Measurements from ENCODE around the gene SYNJ2. TPM values are rescaled to one million over a fixed set of nuclear protein-coding genes. Genes with fewer than 3 reads are reported as not detected.
"Not testable (repeated sequence)": the region's sequence is repeated elsewhere in the genome, so short reads cannot be mapped to it uniquely, and the experiment has no call there.

The SYNJ2 gene, protein sequence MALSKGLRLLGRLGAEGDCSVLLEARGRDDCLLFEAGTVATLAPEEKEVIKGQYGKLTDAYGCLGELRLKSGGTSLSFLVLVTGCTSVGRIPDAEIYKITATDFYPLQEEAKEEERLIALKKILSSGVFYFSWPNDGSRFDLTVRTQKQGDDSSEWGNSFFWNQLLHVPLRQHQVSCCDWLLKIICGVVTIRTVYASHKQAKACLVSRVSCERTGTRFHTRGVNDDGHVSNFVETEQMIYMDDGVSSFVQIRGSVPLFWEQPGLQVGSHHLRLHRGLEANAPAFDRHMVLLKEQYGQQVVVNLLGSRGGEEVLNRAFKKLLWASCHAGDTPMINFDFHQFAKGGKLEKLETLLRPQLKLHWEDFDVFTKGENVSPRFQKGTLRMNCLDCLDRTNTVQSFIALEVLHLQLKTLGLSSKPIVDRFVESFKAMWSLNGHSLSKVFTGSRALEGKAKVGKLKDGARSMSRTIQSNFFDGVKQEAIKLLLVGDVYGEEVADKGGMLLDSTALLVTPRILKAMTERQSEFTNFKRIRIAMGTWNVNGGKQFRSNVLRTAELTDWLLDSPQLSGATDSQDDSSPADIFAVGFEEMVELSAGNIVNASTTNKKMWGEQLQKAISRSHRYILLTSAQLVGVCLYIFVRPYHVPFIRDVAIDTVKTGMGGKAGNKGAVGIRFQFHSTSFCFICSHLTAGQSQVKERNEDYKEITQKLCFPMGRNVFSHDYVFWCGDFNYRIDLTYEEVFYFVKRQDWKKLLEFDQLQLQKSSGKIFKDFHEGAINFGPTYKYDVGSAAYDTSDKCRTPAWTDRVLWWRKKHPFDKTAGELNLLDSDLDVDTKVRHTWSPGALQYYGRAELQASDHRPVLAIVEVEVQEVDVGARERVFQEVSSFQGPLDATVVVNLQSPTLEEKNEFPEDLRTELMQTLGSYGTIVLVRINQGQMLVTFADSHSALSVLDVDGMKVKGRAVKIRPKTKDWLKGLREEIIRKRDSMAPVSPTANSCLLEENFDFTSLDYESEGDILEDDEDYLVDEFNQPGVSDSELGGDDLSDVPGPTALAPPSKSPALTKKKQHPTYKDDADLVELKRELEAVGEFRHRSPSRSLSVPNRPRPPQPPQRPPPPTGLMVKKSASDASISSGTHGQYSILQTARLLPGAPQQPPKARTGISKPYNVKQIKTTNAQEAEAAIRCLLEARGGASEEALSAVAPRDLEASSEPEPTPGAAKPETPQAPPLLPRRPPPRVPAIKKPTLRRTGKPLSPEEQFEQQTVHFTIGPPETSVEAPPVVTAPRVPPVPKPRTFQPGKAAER (N-terminal part only)
- total RNA-seq: 23.6 TPM

DNA sequence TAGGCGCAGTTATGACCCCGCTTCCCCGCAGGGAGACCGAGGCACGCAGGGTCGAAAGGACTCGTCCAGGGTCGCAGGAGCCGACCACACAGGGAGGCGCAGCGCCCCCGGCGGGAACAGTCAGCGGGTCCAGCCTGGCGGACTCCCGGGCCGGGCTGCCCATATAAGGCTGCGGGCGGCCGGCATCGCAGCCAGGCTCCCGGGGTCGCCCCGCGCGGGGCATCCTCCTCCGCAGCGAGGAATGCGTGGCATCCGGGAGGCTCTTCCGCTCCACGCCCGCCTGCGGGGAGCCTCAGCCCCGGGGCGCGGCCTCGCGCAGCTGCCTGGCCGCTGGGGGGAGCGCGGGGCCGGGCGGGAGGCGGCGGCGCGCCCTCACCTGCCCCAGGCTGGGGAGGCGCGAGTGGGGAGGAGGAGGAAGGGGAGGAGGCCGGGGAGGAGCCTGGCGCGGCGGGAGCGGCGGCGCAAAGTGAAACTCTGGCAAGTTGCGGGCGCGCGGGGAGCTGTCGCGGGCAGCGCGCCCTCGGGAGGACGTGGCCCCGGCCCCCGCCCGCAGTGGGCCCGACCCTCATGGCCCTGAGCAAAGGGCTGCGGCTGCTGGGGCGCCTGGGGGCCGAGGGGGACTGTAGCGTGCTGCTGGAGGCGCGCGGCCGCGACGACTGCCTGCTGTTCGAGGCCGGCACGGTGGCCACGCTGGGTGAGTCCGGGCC, at the start of gene SYNJ2:
Gene SYNJ2 (plus strand): TSS at position 469 of the 707 bp plus-strand sequence. CDS start 99 bp downstream, at position 568.
- peak; percentile 86 for DNase-seq (ENCODE audit: low spot score)

GRCh38 chr6:157935786-157936185, 45.9 kb upstream of the SYNJ2 start:
- no peak for DNase-seq (ENCODE audit: low spot score)

- no peak for DNase-seq (ENCODE audit: low spot score)
Observed at GRCh38 chr6:157937318-157937717, 44.3 kb upstream of the SYNJ2 start.

- DNase-seq (ENCODE audit: low spot score): no peak
Observed at GRCh38 chr6:157937916-157938315, 43.7 kb upstream of the SYNJ2 start.

DNA sequence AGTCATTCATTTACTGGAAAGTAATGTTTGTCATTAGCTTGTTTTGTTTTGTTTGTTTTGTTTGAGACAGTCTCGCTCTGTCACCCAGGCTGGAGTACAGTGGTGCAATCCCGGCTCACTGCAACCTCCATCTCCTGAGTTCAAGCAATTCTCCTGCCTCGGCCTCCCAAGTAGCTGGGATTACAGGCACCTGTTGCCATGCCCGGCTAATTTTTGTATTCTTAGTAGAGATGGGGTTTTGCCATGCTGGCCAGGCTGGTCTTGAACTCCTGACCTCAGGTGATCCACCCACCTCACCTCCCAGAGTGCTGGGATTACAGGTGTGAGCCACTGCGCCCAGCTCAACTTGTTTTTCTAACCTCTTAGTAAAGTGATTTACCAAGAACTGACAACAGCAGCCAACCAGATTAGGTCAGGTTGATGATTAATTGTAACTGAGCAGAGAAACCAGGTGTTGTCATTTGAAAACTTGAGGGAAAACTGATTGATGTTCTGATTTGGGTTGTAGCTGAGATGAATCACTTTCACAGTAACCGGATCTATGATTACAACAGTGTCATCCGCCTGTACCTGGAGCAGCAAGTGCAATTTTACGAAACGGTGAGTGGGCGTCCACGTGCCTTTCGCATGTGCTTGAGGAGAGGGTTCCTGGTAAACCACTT, 41.2 kb upstream of the SYNJ2 start:
- not testable (repeated sequence) for DNase-seq (ENCODE audit: low spot score)

DNA sequence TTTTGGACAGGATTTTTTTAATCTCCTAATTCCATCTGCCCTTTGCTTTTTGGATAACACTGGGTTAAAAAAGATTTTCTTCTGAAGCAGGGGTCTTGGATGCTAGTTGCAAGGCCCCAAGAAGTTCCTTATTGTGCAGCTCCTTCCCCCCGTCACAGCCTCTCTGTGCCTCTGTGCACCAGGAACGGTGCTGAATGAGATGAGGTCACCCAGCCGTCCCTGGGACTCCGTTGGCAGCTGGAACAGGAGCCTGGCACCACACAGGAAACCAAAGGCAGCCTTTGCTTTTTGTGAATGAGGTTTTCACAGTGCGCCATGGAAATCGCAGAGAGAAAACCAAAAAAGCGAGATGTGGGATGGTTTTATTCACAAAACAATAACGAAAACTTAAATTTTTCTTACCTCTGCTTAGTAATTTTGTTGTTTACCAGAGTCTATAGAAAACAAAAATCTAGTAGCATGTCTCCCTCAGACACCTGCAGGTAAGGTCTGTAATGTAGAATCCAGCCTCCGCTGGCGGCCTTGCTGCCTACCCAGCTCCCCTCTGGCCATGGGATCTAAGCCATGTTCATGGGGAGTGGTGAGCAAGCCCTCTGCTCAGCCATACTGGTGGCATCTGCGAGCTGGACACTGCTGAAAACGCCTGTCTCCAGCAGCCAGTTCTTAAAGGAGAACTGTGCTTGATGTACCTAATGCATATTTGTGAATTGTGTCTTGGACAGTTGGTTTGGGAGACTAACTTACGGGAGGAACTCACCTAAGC, 40.4 kb upstream of the SYNJ2 start:
- no peak for DNase-seq (ENCODE audit: low spot score)

GRCh38 chr6:157942351-157942750, 39.3 kb upstream of the SYNJ2 start:
- no peak for DNase-seq (ENCODE audit: low spot score)

DNA sequence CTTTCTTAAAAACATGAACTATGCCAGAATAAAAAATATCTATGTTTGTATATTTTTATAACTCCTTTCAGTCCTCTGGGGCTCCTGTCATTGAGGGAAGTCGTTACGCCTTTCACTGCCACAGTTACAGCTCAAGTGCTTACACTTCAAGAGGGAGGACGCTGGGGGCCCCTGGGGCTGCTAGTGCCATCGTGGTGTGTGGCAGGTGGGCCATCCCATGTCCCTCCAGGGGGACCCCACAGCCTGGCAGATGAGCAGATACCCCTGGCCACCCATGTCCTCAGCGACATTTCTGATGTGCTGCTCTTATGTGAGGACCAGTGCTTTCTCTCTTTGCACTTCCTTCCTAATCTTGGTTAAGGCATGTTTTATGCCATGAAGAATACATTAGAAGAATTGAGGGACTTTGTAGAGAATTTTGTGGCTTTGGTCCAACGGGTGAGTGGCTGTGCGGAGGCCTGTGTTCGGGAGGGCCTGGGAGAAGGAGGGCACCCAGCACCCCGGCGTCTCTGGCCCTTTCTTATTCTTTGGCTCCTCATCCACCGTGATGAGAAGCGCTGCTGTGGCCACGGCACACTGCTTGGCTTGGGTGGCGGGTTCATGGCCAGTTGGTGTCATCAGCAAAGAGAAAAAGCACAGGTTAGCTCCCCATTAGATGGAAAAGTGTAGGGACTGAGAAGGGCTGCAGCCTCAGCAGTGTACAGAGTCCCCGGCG, 38.3 kb upstream of the SYNJ2 start:
- no peak for DNase-seq (ENCODE audit: low spot score)

- no peak for DNase-seq (ENCODE audit: low spot score)
Observed at GRCh38 chr6:157943964-157944283, 37.7 kb upstream of the SYNJ2 start.

DNA sequence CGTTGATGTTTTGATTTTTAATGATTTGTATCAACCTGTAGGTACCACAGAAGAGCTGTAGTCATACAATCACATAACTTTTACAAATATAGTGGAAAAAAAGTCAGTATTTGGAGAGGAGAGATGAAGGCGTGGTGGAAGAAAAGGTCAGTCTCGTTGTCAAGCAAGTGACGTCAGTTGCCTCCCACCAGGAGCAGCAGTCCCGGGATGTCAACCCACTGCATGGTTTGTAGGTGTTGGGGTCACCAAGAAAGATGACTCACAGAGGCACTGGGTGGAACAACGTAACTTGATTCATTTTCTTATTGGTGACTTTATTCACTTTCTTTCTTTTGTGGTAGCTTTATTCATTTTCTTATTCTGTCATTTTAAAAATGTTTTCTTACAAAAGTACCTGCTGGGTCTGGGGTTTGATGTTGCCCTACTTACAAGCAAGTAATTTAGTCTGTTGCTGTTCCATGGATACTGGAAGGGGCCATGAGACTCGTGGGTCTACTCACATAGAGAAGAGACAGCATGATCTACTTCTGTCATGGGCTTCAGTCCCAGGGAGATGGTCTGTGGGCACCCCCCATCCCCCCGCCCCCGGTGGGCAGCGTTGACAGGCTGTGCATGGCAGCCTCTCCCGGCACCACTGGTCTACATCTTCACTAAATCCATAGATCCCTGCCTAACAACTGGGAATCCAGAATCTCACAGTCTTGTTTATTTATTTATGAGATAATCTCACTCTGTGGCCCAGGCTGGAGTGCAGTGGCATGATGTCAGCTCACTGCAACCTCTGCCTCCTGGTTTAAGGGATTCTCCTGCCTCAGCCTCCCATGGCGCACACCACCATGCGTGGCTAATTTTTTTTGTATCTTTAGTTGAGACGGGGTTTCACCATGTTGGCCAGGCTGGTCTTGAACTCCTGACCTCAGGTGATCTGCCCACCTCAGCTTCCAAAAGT, 36.4 kb upstream of the SYNJ2 start:
- no peak for DNase-seq (ENCODE audit: low spot score)

DNA sequence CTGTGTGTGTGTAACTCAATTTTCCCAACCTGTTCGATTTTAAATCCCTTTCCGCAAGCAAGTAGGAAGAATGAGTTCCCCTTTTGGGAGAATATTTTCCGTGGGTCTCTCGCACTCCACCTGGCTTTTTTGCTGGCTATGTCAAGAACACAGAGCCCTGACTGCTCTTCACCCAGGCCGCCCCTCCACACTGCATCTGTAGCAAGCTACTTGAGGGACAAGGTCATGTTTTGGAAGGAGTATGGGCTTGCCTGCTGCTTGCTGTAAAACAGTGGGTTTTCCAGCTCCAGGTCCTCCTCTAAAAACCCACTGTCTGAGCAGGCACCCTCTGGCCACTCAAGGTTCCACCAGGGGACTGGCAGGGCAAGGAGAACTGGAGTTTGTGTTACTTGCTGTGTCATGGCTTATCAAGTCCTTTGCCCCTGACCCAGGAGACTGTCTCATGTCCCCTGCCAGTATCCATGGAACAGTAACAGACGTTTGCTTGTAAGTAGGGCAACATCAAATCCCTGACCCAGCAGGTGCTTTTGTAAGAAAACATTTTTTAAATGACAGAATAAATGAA, 35.5 kb upstream of the SYNJ2 start:
- no peak for DNase-seq (ENCODE audit: low spot score)

GRCh38 chr6:157946865-157947532, 34.7 kb upstream of the SYNJ2 start:
- no peak for DNase-seq (ENCODE audit: low spot score)

GRCh38 chr6:157950899-157951298, 30.8 kb upstream of the SYNJ2 start:
- DNase-seq (ENCODE audit: low spot score): not testable (repeated sequence)

GRCh38 chr6:157951828-157952227, 29.8 kb upstream of the SYNJ2 start:
- no peak for DNase-seq (ENCODE audit: low spot score)

GRCh38 chr6:157952861-157953351, 28.8 kb upstream of the SYNJ2 start:
- no peak for DNase-seq (ENCODE audit: low spot score)

GRCh38 chr6:157953580-157954091, 28.0 kb upstream of the SYNJ2 start:
- no peak for DNase-seq (ENCODE audit: low spot score)
